Endothelial cell (in vitro differentiated cells): ENCODE data around the gene FAM222A. TPM values are rescaled to one million over a fixed set of nuclear protein-coding genes. Genes with fewer than 3 reads are reported as not detected.

Experiments used
- DNase-seq: peaks from one replicate; pipeline ENCODE4 v3.0.0; 2021; ENCODE audit warnings: low spot score
- H3K27ac Mint-ChIP-seq: one replicate; pipeline ENCODE4 v1.8.0; 2021; ENCODE audit warnings: mixed read lengths, inconsistent platforms; ENCODE audit not compliant: unreplicated experiment
- H3K27me3 Mint-ChIP-seq: one replicate; pipeline ENCODE4 v1.8.0; 2021; ENCODE audit warnings: mild to moderate bottlenecking, moderate library complexity, mixed read lengths, inconsistent platforms; ENCODE audit not compliant: unreplicated experiment
- H3K36me3 Mint-ChIP-seq: one replicate; pipeline ENCODE4 v1.8.0; 2021; ENCODE audit warnings: mild to moderate bottlenecking, low read depth, mixed read lengths, inconsistent platforms; ENCODE audit not compliant: unreplicated experiment
- H3K4me1 Mint-ChIP-seq: one replicate; pipeline ENCODE4 v1.8.0; 2021; ENCODE audit warnings: mild to moderate bottlenecking, mixed read lengths, inconsistent platforms; ENCODE audit not compliant: unreplicated experiment
- H3K4me3 Mint-ChIP-seq: one replicate; pipeline ENCODE4 v1.8.0; 2021; ENCODE audit warnings: mild to moderate bottlenecking, mixed read lengths, inconsistent platforms; ENCODE audit not compliant: unreplicated experiment
- H3K9me3 Mint-ChIP-seq: one replicate; pipeline ENCODE4 v1.8.0; 2021; ENCODE audit warnings: mixed read lengths, inconsistent platforms; ENCODE audit not compliant: unreplicated experiment
- CTCF ChIP-seq: fragments of 200-600 bp; sonication (generic); IDR thresholded peaks from one replicate; pipeline ENCODE4 v1.5.0; 2021; ENCODE audit warnings: antibody characterized with exemption; ENCODE audit not compliant: unreplicated experiment
- total RNA-seq: library from RNA; stranded (reverse); fragmentation: NEBNext Ultra II Directional; extraction: Animal tissue kit (Norgen Biotek cat#: 25700); gene quantifications from one replicate; pipeline ENCODE4 v1.2.1, GENCODE V29; 2021; ENCODE audit not compliant: unreplicated experiment

Gene FAM222A
- total RNA-seq, 1 donor from 2014 or later, result 14.2 TPM

GRCh38 chr12:109770104-109770860 is 56.7 kb downstream of the FAM222A start:
- DNase-seq, result no peak
- Mint-ChIP-seq H3K27ac (no peak overlapping the region), H3K4me1 (peaks cover 14% of the 10 kb centered on the region), H3K36me3 (peaks cover 2% of the 10 kb centered on the region), H3K27me3 (peaks cover 9% of the 10 kb centered on the region), H3K9me3 (no peaks in the 10 kb centered on the region), H3K4me3 (no peak overlapping the region)
- TF ChIP-seq CTCF, result no peak

- no peak overlapping the region for H3K4me3 Mint-ChIP-seq
- H3K4me1 Mint-ChIP-seq, result peaks cover 14% of the 10 kb centered on the region
- no peaks in the 10 kb centered on the region for H3K9me3 Mint-ChIP-seq
- H3K27me3 Mint-ChIP-seq, result peaks cover 6% of the 10 kb centered on the region
- DNase-seq, result no peak
- TF ChIP-seq CTCF, result no peak
- H3K27ac Mint-ChIP-seq, result no peak overlapping the region
- no peaks in the 10 kb centered on the region for H3K36me3 Mint-ChIP-seq
Observed at GRCh38 chr12:109770861-109771670, 57.4 kb downstream of the FAM222A start.

GRCh38 chr12:109771746-109772621 is 58.4 kb downstream of the FAM222A start:
- Mint-ChIP-seq H3K27ac (no peak overlapping the region), H3K9me3 (no peaks in the 10 kb centered on the region), H3K36me3 (no peaks in the 10 kb centered on the region), H3K4me1 (peaks cover 14% of the 10 kb centered on the region), H3K27me3 (peaks cover 9% of the 10 kb centered on the region), H3K4me3 (no peak overlapping the region)
- TF ChIP-seq CTCF, result no peak
- DNase-seq, result no peak

- no peak for TF ChIP-seq CTCF
- no peaks in the 10 kb centered on the region for H3K9me3 Mint-ChIP-seq
- no peak overlapping the region for H3K27ac Mint-ChIP-seq
- H3K4me3 Mint-ChIP-seq, result no peak overlapping the region
- DNase-seq, result no peak
- H3K36me3 Mint-ChIP-seq, result no peaks in the 10 kb centered on the region
- peaks cover 19% of the 10 kb centered on the region for H3K4me1 Mint-ChIP-seq
- H3K27me3 Mint-ChIP-seq, result peaks cover 11% of the 10 kb centered on the region
Observed at GRCh38 chr12:109772622-109773321, 59.1 kb downstream of the FAM222A start.
